ENCODE measurements around the gene MAN1A1. TPM values are rescaled to one million over a fixed set of nuclear protein-coding genes. Genes with fewer than 3 reads are reported as not detected.

The MAN1A1 gene
- total and polyA plus RNA-seq, 2 of the 8 experiments (the other 6 are each of a cell fraction or from before 2014, with no cell fraction given), result 1.8 to 5.4 TPM

- FAIRE-seq (no peak), DNase-seq (ENCODE audit: low read depth in 1 of 2, low spot score in 2 of 2) (no peak)
- ChIA-PET POLR2A (ENCODE audit: partially characterized antibody) (no interaction called here), CTCF (ENCODE audit: partially characterized antibody) (interaction anchor here (1.0 kb wide), 1 partner anchor 30 kb away, joined by 3 read pairs; no protein-coding TSS in a partner anchor)
- no peak overlapping the region for H2BK20ac ChIP-seq (ENCODE audit: low read length)
- H3K23me2 ChIP-seq (ENCODE audit: low read depth, low read length), result no peaks in the 10 kb centered on the region
- no peak overlapping the region for H3K4me3 ChIP-seq (ENCODE audit: extremely low read depth in 1 of 4, insufficient read depth in 2 of 4, low read depth in 3 of 4, low read length in 4 of 4)
- no peak overlapping the region for H4K5ac ChIP-seq (ENCODE audit: insufficient read length, low read depth, low read length)
- no peak overlapping the region for H3K18ac ChIP-seq (ENCODE audit: extremely low read depth, low read length)
- no peaks in the 10 kb centered on the region for H4K20me1 ChIP-seq (replicated peaks in 1 of 2; ENCODE audit: control insufficient read depth in 1 of 2, insufficient read depth in 2 of 2, low read length in 2 of 2)
- no peak overlapping the region for H3K4me2 ChIP-seq (ENCODE audit: insufficient read depth in 1 of 2, low read depth in 2 of 2, low read length in 2 of 2)
- no peak overlapping the region for H2BK12ac ChIP-seq (ENCODE audit: low read depth, low read length)
- H3K27me3 ChIP-seq (replicated peaks in 1 of 4; ENCODE audit: control insufficient read depth in 3 of 4, extremely low read depth in 1 of 4, insufficient read depth in 3 of 4, low read length in 3 of 4), result no peaks in the 10 kb centered on the region
- H3K9ac ChIP-seq (replicated peaks in 1 of 4; ENCODE audit: extremely low read depth in 1 of 4, low read depth in 3 of 4, low read length in 3 of 4), result no peak overlapping the region
- no peak overlapping the region for H2BK5ac ChIP-seq (ENCODE audit: low read depth, low read length)
- H3K36me3 ChIP-seq (ENCODE audit: control insufficient read depth in 2 of 4, insufficient read depth in 4 of 4, low read length in 3 of 4), result no peaks in the 10 kb centered on the region
- H2AK5ac ChIP-seq (ENCODE audit: low read depth, low read length), result no peak overlapping the region
- no peak overlapping the region for H4K8ac ChIP-seq (ENCODE audit: extremely low read depth, insufficient read depth, low read length)
- 91% methylated on average over 1 of the region's 1 CpG; no CpG with 5 or more reads in 1 of the 2 experiments for WGBS, 2 experiments (ENCODE audit: extremely low coverage in 1 of 2, insufficient coverage in 1 of 2, insufficient read length in 1 of 2, insufficient replicate concordance in 2 of 2, low coverage in 1 of 2, low lambda C conversion rate in 2 of 2, missing lambda C conversion rate in 1 of 2)
- H3K27ac ChIP-seq (ENCODE audit: low read depth, low read length), result no peak overlapping the region
- H4K91ac ChIP-seq (replicated peaks; ENCODE audit: insufficient read length, low read length), result no peak overlapping the region
- no peaks in the 10 kb centered on the region for H3K9me3 ChIP-seq (ENCODE audit: insufficient read depth in 2 of 2, low read depth in 1 of 2, low read length in 1 of 2)
- H3K79me1 ChIP-seq (ENCODE audit: low read depth, low read length), result no peaks in the 10 kb centered on the region
- no peak overlapping the region for H2BK15ac ChIP-seq (ENCODE audit: low read length)
- H3K79me2 ChIP-seq (ENCODE audit: control insufficient read depth in 1 of 2, insufficient read depth in 2 of 2, low read length in 2 of 2), result no peaks in the 10 kb centered on the region
- no peak overlapping the region for H3K4ac ChIP-seq (replicated peaks; ENCODE audit: insufficient read length, low read depth, low read length)
- H3K23ac ChIP-seq (ENCODE audit: insufficient read length), result no peak overlapping the region
- H3K14ac ChIP-seq (ENCODE audit: insufficient read length), result no peak overlapping the region
- TF ChIP-seq HDAC2 (IDR thresholded peaks at IDR 0.05; ENCODE audit: borderline replicate concordance in 1 of 2, low read depth in 2 of 2, low read length in 2 of 2), result no peak
- no peak overlapping the region for H2AFZ ChIP-seq (ENCODE audit: low read length)
- no peaks in the 10 kb centered on the region for H3K4me1 ChIP-seq (replicated peaks in 1 of 4; ENCODE audit: control insufficient read depth in 3 of 4, insufficient read depth in 4 of 4, low read length in 3 of 4)
- H3K56ac ChIP-seq (replicated peaks; ENCODE audit: insufficient read length, low read depth, low read length), result no peak overlapping the region
- H2BK120ac ChIP-seq (replicated peaks; ENCODE audit: low read depth, low read length), result no peak overlapping the region
Observed at GRCh38 chr6:119179062-119179461, 170.5 kb downstream of the MAN1A1 start.
